GM19239 (cell line): ENCODE measurements around the gene SLC30A3.

Source experiments
- DNase-seq: peaks from one replicate; pipeline ENCODE4 v3.0.0; 2011; ENCODE audit warnings: low spot score; ENCODE audit not compliant: insufficient read length
- FAIRE-seq: peaks from 2 replicates; lab custom pipeline; 2011; peaks lifted over from hg19 to GRCh38; lab: Jason Lieb, UNC

The SLC30A3 gene

DNA sequence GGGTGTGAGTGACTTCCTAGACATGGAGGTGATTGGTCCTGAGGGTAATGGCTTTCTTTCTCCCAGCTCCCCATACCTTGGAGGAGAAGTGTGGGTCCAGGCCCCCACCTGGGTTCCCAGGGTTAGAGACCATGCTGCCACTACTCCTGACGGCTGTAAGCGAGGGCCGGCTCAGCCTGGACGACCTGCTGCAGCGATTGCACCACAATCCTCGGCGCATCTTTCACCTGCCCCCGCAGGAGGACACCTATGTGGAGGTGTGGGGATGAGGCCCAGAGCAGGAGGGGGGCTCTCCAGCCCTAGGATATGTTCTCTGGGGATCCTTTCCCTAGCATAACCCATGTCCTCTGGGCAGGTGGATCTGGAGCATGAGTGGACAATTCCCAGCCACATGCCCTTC, 23.9 kb downstream of the SLC30A3 start:
- DNase-seq, result no peak
- no peak for FAIRE-seq

DNA sequence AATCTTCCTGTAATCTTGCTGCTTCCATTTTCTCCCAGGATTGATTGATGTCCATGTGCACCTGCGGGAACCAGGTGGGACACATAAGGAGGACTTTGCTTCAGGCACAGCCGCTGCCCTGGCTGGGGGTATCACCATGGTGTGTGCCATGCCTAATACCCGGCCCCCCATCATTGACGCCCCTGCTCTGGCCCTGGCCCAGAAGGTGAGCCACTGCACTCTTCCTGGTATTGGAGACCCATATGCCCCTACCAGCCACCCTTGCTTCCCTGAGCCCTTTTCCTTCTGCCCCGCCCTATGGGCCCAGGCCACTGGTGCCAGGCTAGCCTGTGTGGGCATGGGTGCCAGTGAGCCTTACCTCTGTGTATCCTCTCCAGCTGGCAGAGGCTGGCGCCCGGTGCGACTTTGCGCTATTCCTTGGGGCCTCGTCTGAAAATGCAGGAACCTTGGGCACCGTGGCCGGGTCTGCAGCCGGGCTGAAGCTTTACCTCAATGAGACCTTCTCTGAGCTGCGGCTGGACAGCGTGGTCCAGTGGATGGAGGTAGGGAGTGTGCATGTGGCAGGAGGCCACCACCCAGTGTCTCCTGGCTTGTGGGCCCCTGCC, 25.4 kb downstream of the SLC30A3 start:
- DNase-seq, result no peak
- no peak for FAIRE-seq

DNA sequence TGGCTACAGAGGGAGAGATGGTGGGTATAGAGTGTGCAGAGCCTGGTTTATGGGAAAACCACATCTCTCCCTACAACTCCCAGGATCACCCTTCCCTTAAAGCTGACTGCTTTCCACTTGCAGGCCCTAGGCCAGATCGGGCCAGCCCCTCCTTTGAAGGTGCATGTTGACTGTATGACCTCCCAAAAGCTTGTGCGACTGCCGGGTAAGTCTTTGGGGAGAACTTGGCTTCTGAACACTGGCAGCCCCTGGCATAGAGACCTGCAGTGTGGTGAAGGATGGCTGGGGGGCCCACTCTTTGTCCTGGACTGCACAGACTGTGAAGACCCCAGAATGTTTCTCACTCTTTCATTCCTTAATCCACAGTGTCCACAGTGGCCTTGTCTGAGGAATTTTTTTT, 26.2 kb downstream of the SLC30A3 start:
- DNase-seq (no peak), FAIRE-seq (no peak)

DNA sequence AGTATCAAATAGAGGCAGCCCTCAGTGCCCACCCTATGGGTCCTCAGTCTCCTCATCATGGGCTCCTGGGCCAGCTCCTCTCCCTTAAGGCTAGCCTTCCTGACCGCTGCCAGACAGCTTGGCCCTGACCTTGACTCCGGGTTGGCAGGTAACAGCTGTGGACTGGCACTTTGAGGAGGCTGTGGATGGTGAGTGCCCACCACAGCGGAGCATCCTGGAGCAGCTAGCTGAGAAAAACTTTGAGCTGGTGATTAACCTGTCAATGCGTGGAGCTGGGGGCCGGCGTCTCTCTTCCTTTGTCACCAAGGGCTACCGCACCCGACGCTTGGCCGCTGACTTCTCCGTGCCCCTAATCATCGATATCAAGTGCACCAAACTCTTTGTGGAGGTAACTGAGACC, 26.7 kb downstream of the SLC30A3 start:
- no peak for DNase-seq
- no peak for FAIRE-seq

DNA sequence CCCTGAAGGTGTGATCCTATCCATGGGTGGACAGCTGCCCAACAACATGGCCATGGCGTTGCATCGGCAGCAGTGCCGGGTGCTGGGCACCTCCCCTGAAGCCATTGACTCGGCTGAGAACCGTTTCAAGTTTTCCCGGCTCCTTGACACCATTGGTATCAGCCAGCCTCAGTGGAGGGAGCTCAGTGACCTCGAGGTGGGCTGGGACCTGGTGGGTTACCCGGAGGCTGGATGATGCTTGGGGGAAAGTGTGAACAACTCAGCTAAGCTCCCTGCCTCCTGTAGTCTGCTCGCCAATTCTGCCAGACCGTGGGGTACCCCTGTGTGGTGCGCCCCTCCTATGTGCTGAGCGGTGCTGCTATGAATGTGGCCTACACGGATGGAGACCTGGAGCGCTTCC, 29.5 kb downstream of the SLC30A3 start:
- DNase-seq, result no peak
- no peak for FAIRE-seq

DNA sequence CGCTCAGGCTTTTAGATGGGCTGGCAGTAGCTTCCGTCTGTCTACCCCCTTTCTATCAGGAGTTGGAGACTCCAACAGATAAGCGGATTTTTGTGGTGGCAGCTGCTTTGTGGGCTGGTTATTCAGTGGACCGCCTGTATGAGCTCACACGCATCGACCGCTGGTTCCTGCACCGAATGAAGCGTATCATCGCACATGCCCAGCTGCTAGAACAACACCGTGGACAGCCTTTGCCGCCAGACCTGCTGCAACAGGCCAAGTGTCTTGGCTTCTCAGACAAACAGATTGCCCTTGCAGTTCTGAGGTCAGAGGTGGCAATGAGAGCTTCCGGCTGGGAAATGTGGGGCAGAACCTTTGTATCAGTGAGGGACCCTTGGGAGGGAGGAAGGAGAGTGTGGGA, 30.9 kb downstream of the SLC30A3 start:
- no peak for DNase-seq
- FAIRE-seq, result no peak

DNA sequence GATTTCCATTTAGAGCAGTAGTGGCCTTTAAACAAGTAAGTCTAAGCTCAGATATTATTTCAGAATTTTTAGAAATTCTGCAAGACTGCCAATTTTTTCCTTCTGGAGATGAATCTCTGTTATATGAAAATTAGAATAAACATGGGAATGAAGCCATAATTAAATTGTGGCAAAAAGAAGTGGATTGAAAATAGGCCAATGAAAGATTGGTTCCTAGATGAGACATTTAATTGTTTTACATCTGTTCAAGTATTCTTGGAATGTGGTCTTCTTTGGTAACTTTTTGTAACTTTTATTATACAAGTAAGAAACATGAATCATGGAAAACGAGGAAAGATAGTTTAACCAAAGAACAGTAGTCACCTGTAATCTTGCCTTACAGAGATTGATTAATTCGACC, 35.3 kb downstream of the SLC30A3 start:
- FAIRE-seq, result no peak
- DNase-seq, result no peak

DNA sequence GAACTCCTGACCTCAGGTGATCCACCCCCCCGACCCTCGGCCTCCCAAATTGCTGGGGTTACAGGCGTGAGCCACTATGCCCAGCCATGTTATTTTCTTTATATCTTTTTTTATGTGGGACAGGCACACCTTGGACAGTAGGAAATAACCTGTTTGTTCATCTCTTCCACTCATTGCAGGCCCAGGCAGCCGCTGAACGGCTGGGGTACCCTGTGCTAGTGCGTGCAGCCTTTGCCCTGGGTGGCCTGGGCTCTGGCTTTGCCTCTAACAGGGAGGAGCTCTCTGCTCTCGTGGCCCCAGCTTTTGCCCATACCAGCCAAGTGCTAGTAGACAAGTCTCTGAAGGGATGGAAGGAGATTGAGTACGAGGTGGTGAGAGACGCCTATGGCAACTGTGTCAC, 37.3 kb downstream of the SLC30A3 start:
- no peak for DNase-seq
- no peak for FAIRE-seq

DNA sequence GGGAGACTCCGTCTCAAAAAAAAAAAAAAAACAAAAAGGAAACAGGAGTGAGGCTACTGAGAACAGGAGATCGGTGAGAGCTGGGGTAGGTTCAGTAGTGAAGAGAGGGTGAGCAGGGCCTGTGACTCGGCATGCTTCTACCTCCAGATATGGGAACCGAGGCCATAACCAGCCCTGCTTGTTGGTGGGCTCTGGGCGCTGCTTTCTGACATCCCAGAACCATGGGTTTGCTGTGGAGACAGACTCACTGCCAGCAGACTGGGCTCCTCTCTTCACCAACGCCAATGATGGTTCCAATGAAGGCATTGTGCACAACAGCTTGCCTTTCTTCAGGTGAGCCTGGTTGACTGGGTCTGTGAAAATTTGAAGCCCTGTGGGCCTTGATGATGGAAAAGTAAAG, 39.4 kb downstream of the SLC30A3 start:
- DNase-seq, result no peak
- FAIRE-seq, result no peak

DNA sequence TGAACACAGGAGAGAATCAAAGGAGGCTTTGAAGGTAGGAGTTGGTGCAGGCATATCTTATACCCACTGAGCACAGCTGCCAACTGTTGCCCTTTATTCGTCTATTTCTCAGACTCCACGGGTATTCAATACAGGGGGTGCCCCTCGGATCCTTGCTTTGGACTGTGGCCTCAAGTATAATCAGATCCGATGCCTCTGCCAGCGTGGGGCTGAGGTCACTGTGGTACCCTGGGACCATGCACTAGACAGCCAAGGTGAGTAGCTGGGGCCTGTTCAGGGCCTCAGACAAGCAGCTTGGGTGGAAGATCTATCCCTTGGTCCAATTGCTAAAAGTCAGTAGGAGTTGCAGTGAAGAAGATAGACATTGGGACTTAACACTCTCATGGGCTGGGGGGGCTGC, 40.4 kb downstream of the SLC30A3 start:
- no peak for DNase-seq
- FAIRE-seq, result no peak

DNA sequence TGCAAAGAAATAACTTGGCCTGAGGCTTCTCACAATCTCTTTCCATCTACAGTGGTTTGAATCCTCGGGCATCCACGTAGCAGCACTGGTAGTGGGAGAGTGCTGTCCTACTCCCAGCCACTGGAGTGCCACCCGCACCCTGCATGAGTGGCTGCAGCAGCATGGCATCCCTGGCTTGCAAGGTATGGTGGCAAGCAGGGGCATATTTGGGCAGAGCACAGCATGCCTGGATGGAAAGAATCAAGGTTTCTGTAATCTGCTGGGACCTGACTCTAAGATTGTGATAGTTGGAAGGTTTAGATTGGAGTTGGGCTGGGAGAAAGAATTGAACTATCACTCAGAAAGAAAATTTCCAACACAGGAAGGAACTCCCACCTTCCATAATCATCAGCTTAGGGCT, 41.7 kb downstream of the SLC30A3 start:
- FAIRE-seq, result no peak
- no peak for DNase-seq

DNA sequence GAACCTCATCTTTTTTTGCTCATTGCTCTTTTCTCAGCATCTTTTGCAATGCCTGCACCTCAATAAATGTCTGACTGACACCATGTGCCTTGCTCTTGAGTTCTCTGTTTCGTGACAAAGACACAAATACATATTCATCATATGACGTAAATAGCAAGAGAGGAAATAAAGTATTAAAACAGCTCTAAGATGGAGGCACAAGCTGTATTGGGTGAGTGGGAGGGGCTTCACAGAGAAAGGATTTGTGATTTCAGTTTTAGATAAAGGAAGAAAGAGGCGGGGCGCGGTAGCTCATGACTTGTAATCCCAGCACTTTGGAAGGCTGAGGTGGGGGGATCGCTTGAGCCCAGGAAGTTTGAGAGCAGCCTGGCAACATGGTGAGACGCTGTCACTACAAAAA, 42.8 kb downstream of the SLC30A3 start:
- FAIRE-seq, result no peak

DNA sequence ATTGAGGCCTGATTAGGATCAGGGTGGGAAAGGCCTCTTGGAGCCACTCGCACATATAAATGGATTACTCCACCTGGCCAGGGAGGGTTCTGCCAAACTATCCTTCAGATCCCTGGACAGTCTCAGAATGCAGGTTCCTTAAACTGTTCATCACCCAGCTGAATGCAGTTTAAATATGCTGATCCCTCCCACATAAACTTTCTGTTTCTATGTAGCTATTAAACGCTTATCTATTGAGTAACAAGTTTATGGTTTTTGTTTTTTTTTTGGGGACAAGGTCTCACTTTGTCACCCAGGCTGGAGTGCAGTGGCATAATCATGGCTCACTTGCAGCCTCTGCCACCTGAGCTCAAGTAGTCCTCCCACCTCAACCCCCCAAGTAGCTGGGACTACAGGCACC, 43.8 kb downstream of the SLC30A3 start:
- FAIRE-seq (no peak), DNase-seq (no peak)

More for the DNA sequence above, 42.8 kb downstream of the SLC30A3 start:
- no peak for DNase-seq

DNA sequence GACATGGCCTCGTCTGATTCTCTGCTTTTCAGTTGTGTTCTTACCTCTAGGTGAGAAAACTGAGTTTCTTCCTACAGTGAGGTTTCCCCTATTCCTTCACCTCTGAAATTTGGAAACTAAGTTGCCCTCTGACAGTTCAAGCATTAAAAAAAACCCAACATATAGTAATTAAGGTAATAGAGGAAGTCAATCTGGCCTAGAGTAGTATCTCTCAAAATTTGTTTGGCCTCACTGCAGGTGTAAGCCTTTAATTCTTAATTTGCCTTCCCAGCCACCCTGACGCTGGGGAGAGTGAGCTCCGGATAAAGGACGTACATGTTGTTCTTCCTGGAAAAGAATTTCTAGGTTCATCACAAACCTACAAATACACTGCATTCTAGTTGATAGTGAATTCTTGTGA, 44.2 kb downstream of the SLC30A3 start:
- no peak for FAIRE-seq
- no peak for DNase-seq

DNA sequence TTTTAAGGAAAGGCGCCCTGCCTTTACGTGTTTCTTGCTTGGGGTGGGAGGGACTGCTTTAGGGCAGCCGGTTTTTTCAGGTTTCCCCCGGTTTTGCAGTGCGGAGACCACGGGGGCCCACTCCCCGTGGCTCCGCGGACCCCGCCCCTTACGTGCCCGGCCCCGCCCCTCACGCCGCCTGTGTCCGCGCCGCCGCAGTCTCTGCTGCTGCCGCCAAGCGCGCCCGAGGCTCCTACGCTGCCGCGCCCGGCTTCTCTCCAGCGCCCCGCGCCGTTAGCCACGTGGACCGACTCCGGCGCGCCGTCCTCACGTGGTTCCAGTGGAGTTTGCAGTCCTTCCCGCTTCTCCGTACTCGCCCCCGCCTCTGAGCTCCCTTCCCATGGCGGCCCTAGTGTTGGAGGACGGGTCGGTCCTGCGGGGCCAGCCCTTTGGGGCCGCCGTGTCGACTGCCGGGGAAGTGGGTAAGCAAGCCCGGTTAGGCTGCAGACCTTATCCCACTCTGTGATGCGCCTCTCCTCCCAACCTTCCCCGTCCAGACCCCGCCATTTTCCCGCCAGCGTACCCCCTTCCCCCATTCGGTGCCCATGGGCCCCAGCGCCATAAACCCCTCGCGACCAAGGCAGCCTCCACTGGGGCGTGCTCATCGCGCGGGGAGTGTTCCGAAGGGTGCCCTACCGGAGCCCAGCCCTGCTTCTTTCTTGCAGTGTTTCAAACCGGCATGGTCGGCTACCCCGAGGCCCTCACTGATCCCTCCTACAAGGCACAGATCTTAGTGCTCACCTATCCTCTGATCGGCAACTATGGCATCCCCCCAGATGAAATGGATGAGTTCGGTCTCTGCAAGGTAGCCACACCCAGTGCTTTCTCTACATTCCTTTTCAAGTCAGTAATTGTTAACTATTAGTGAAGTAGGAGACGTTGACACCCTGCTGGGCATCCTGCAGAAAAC, 45.4 kb downstream of the SLC30A3 start, which contains the start of gene CAD:
Gene CAD, plus strand, starts transcription at position 197 of the 949 bp plus-strand sequence. Its CDS starts 183 bp downstream, at position 380.
- FAIRE-seq (peak; percentile 88), DNase-seq (peak; percentile 82)

DNA sequence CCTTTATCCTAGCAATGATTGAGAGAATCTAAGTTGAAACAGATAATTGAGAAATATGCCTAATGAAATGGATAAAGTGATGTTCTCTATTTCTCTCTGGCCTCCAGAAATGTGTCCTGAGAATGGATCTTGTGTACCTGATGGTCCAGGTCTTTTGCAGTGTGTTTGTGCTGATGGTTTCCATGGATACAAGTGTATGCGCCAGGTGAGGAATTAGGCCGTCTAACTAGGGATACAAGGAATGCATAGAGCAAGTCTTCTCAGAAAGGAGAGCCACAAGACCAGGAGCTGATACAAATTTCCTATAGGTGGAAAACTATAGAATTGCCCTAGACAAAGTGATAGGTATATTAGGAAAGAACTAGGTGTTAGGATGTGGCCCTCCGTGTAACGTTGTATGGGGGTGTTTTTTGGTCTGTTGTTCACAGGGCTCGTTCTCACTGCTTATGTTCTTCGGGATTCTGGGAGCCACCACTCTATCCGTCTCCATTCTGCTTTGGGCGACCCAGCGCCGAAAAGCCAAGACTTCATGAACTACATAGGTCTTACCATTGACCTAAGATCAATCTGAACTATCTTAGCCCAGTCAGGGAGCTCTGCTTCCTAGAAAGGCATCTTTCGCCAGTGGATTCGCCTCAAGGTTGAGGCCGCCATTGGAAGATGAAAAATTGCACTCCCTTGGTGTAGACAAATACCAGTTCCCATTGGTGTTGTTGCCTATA, 46.3 kb downstream of the SLC30A3 start:
- FAIRE-seq, result no peak
- no peak for DNase-seq

DNA sequence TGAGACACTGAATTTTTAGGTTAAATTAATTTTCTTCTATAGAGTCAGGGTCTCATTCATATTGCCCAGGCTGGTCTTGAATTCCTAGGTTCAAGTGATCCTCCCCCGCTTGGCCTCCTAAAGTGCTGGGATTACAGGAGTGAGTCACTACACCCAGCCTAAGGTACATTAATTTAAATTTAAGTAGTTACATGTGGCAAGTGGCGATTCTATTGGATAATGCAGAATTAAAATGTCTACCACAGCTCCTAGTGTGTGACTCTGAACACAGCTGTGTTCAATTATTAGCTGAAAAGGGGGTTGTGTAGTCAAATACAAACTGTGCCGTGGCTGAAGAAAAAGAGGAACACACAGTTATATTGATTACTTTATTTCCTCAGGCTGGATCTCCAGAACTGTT, 47.9 kb downstream of the SLC30A3 start:
- DNase-seq, result no peak
- no peak for FAIRE-seq

DNA sequence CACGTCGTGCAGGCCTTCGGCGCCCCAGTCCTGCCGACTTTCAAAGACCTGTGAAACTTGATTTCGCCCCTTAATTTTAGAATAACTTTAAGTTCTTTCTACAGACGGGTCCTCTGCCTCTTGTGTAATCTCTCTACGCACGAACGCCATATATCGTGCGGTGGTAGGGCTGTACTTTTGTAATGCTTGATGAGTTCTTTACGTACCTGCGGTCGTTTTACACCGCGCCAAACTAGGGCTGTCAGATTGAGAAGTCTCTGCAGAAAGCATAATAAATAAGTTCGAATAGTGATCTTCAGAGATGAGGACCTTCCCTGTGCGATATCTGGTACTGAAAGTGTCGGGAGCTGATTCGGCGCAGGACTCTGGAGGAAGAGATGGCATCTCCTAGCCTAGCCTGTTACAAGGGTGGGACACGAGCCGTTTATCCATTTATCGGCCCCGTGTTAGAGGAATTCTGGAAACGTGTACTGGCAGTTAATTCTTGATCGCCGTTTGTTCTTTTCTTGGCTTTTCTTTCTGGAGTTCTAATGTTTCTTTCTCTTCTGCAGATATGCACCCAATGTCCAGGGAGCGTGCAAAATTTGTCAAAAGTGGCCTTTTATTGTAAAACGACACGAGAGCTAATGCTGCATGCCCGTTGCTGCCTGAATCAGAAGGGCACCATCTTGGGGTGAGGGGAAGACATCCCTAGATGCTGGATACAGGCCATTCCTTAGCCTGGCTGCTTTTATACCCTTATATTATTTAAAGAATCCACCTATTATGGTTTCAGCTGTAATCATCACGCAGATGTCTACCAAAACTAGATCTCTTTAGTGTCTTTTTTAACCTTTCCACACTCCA, 50.0 kb downstream of the SLC30A3 start:
- FAIRE-seq (peak; percentile 49), DNase-seq (no peak)

DNA sequence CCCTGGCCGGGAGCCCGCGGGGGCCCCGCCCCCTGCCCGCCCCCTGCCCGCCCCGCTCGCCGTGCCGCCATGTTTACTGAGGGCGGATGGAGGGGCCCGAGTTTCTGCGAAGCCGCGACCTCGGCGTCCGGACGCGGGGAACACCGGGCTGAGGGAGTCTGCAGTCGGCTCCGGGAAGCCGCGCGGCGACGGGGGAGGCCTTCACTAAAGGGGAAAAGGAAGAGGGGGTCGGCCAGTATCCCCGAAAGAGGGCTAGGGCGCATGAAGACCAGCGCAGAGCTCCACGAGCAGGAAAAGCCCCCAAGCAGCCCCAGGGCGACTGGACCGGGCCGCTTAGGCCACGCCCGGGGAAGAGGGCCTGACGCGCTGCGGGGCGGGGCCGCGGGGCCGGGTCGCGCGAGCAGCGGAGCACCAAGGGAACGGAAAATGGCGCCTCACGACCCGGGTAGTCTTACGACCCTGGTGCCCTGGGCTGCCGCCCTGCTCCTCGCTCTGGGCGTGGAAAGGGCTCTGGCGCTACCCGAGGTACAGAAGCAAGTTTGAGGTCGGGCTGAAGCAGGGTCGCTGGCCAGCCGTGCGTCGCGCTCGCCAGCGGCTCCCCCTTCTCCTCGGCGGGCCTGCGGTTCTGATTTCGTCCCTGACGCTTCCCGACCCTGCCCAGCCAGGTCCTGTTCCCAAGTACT, 50.8 kb downstream of the SLC30A3 start, which contains the start of the genes ATRAID and SLC5A6:
Gene ATRAID, plus strand, starts transcription at position 99 of the 683 bp plus-strand sequence. Its CDS starts 328 bp downstream, at position 427.
Gene SLC5A6, minus strand, starts transcription at position 326 of the 683 bp plus-strand sequence. CDS start 4,618 bp downstream, outside the sequence.
- FAIRE-seq (peak; percentile 79), DNase-seq (peak; percentile 92)
